Upper lobe of left lung (tissue), 4 donors: Measurements from ENCODE around the gene SYNE2.

Experiments used
- EP300 ChIP-seq, 4 donors: sonication (generic); formaldehyde crosslinking; IDR thresholded peaks; one replicate each; pipeline ENCODE4 v1.5.1; 2017; ENCODE audit warnings: antibody characterized with exemption in 4 of 4, control low read depth in 2 of 4
- TF ChIP-seq, protein P1 (sequence below), 6 experiments: fragments of 450-650 bp in 4 of 6; fragments of 200-600 bp in 2 of 6; sonication (generic) in 2 of 6; IDR thresholded peaks; one replicate each; pipeline ENCODE4 v1.5.1; 2016 to 2019; ENCODE audit warnings: antibody characterized with exemption in 6 of 6

DNA sequence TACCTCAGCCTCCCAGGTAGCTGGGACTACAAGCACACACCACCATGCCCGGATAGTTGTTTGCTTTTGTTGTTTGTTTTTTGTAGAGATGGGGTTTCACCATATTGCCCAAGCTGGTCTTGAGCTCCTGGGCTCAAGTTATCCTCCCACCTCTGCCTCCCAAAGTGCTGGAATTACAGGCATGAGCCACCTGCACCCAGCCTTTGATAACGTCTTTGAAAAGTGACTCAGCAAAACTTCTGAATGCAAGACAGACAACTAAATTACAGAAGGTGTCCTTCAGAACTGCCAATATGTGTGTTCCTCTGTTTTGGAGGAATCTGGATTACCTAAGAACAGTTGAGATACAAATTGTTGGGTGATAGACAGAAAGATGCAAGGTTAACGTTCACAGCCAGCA is 341.6 kb downstream of the SYNE2 start:
- TF ChIP-seq, protein P1, sequence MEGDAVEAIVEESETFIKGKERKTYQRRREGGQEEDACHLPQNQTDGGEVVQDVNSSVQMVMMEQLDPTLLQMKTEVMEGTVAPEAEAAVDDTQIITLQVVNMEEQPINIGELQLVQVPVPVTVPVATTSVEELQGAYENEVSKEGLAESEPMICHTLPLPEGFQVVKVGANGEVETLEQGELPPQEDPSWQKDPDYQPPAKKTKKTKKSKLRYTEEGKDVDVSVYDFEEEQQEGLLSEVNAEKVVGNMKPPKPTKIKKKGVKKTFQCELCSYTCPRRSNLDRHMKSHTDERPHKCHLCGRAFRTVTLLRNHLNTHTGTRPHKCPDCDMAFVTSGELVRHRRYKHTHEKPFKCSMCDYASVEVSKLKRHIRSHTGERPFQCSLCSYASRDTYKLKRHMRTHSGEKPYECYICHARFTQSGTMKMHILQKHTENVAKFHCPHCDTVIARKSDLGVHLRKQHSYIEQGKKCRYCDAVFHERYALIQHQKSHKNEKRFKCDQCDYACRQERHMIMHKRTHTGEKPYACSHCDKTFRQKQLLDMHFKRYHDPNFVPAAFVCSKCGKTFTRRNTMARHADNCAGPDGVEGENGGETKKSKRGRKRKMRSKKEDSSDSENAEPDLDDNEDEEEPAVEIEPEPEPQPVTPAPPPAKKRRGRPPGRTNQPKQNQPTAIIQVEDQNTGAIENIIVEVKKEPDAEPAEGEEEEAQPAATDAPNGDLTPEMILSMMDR (IDR thresholded peaks at IDR 0.05): no peak
- TF ChIP-seq EP300 (IDR thresholded peaks at IDR 0.05): no peak
